ENCODE data around the gene SS18L1.
A peak's percentile ranks its signal among the peaks of the same experiment; 100 is the strongest.
"Not testable (repeated sequence)": the region's sequence is repeated elsewhere in the genome, so short reads cannot be mapped to it uniquely, and the experiment has no call there.

SS18L1 gene

GRCh38 chr20:62143081-62143956 lies at the start of gene SS18L1, which contains the start of gene PSMA7:
SS18L1 (plus strand) TSS chr20:62143769; CDS start chr20:62143821, 52 bp downstream.
PSMA7 (minus strand) TSS chr20:62143394; CDS start chr20:62143303, 91 bp downstream.
- DNase-seq (ENCODE audit: low spot score): peak; percentile 91

GRCh38 chr20:62096421-62097380 lies 46.9 kb upstream of the SS18L1 start:
- DNase-seq (ENCODE audit: low spot score): no peak

- DNase-seq (ENCODE audit: low spot score): no peak
Measured at GRCh38 chr20:62097881-62098407, 45.6 kb upstream of the SS18L1 start.

GRCh38 chr20:62101078-62101477 lies 42.5 kb upstream of the SS18L1 start:
- DNase-seq (ENCODE audit: low spot score): no peak

- DNase-seq (ENCODE audit: low spot score): no peak
Measured at GRCh38 chr20:62103508-62104233, 39.9 kb upstream of the SS18L1 start.

GRCh38 chr20:62104234-62104789 lies 39.3 kb upstream of the SS18L1 start:
- no peak for DNase-seq (ENCODE audit: low spot score)

- DNase-seq (ENCODE audit: low spot score): no peak
Measured at GRCh38 chr20:62104791-62105345, 38.7 kb upstream of the SS18L1 start.

- no peak for DNase-seq (ENCODE audit: low spot score)
Measured at GRCh38 chr20:62105592-62105991, 38.0 kb upstream of the SS18L1 start.

- DNase-seq (ENCODE audit: low spot score): no peak
Measured at GRCh38 chr20:62111148-62111547, 32.4 kb upstream of the SS18L1 start.

GRCh38 chr20:62112368-62112767 lies 31.2 kb upstream of the SS18L1 start:
- no peak for DNase-seq (ENCODE audit: low spot score)

- DNase-seq (ENCODE audit: low spot score): no peak
Measured at GRCh38 chr20:62114894-62115293, 28.7 kb upstream of the SS18L1 start.

- DNase-seq (ENCODE audit: low spot score): not testable (repeated sequence)
Measured at GRCh38 chr20:62115800-62116407, 27.7 kb upstream of the SS18L1 start.

GRCh38 chr20:62116558-62117361 lies 26.8 kb upstream of the SS18L1 start:
- DNase-seq (ENCODE audit: low spot score): no peak

- DNase-seq (ENCODE audit: low spot score): no peak
Measured at GRCh38 chr20:62117362-62117646, 26.3 kb upstream of the SS18L1 start.

GRCh38 chr20:62117658-62118057 lies 25.9 kb upstream of the SS18L1 start:
- no peak for DNase-seq (ENCODE audit: low spot score)

GRCh38 chr20:62118113-62119043 lies 25.2 kb upstream of the SS18L1 start:
- DNase-seq (ENCODE audit: low spot score): no peak

- no peak for DNase-seq (ENCODE audit: low spot score)
Measured at GRCh38 chr20:62119115-62119514, 24.5 kb upstream of the SS18L1 start.

- DNase-seq (ENCODE audit: low spot score): no peak
Measured at GRCh38 chr20:62119591-62120364, 23.8 kb upstream of the SS18L1 start.

Data from germinal center (tissue), 1 donor.